UCSD-AML1 (cell line): Measurements from ENCODE around the gene ACER1.
"Not testable (repeated sequence)": the region's sequence is repeated elsewhere in the genome, so short reads cannot be mapped to it uniquely, and the experiment has no call there.

Experiments used
- DNase-seq: peaks from one replicate; lab custom pipeline; 2025; ENCODE audit not compliant: unreplicated experiment; lab: John Stamatoyannopoulos, UW

ACER1 gene

DNA sequence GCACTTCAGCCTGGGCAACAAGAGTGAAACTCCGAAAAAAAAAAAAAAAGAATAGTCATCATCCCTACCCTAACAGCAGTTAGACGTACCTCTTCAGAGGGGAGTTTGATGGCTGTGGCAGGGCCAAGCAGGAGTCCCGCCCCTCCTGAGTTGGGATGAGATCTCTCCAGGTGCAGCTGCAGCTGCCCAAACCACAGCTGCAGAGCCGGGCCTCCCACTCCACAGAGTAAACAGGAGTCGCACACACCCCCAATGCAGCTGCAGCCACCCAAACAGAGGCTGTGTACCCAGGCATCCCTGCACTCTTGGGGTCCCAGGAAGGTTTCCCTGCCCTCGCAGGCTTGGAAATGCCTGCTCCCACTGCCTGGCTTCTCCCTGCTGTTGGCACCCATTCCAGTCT, 36.2 kb downstream of the ACER1 start:
- DNase-seq: no peak

GRCh38 chr19:6292006-6292405, 41.4 kb downstream of the ACER1 start:
- DNase-seq: no peak

GRCh38 chr19:6288737-6289136, 44.7 kb downstream of the ACER1 start:
- DNase-seq: no peak

DNA sequence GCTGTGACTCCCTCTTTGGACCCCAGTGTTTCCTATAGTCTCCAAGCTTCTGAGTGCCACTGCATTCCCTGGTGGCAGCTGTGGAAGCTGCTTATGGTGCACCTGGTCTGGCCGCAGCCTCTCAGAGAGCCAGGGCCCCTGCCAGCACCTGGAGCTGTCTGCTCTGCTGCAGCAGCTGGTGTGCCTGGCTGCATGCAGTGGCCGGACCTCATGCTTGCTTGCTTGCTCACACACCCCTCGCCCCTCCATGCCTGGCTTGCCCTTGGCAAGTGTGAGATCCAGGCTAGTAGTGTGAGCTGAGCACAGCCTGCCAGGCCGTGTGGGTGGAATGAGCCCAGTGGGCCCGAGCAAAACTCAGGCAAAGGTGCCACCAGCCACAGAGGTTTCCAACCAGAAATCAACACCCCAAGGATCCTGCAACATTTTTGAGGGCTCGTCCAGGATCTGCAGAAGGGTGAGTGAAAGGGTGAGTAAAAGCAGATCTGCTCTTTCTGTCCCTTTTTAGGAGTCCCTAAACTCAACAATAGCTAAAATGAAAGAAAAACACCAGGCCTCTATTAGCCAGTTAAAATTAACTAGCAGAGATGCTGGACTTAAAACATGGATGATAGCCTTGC, 46.0 kb downstream of the ACER1 start:
- DNase-seq: no peak

DNA sequence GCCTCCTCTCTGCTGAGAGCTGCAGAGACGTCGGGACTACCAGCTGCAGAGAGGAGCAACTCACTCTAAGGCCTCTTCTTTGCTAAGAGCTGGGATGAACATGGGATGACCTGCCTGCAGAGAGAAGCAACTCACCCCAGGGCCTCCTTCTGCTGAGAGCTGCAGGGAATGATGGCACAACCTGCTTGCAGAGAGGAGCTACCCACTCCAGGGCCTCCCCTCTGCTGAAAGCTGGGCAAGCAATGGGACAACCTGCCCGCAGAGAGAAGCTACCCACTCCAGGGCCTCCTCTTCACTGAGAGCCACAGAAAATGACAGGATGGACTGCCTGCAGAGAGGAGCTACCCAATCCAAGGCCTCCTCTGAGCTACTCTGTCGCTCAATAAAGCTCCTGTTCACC, 46.7 kb downstream of the ACER1 start:
- no peak for DNase-seq

DNA sequence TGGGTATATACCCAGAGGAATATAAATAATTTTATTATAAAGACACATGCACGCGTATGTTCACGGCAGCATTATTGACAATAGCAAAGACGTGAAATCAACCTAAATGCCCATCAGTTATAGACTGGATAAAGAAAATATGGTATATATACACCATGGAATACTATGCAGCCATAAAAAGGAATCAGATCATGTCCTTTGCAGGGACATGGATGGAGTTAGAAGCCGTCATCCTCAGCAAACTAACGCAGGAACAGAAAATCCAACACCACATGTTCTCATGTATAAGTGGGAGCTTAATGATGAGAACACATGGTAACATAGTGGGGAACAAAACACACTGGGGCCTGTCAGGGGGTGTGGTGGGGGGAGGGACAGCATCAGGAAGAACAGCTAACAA, 51.0 kb downstream of the ACER1 start:
- not testable (repeated sequence) for DNase-seq

GRCh38 chr19:6279931-6280591, 53.4 kb downstream of the ACER1 start, which contains the start of gene MLLT1:
TSS of gene MLLT1 (minus strand) at chr19:6279975. CDS start at chr19:6279784, 191 bp downstream.
- peak; percentile 98 for DNase-seq

DNA sequence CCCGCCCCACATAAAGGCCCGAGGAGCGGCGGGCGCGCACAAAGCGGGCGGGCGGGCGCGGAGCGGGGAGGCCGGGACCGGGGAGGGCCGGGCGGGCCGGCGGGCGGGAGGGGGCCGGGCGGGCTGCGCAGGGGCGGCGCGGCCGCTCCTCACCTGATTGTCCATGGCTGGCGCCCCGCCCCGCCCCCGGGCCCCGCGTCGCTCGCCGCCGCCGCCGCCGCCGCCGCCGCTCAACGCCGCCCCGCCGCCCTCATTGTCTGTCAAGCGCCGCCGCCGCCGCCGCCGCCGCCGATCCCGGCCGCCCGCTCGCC, 53.8 kb downstream of the ACER1 start:
- no peak for DNase-seq

DNA sequence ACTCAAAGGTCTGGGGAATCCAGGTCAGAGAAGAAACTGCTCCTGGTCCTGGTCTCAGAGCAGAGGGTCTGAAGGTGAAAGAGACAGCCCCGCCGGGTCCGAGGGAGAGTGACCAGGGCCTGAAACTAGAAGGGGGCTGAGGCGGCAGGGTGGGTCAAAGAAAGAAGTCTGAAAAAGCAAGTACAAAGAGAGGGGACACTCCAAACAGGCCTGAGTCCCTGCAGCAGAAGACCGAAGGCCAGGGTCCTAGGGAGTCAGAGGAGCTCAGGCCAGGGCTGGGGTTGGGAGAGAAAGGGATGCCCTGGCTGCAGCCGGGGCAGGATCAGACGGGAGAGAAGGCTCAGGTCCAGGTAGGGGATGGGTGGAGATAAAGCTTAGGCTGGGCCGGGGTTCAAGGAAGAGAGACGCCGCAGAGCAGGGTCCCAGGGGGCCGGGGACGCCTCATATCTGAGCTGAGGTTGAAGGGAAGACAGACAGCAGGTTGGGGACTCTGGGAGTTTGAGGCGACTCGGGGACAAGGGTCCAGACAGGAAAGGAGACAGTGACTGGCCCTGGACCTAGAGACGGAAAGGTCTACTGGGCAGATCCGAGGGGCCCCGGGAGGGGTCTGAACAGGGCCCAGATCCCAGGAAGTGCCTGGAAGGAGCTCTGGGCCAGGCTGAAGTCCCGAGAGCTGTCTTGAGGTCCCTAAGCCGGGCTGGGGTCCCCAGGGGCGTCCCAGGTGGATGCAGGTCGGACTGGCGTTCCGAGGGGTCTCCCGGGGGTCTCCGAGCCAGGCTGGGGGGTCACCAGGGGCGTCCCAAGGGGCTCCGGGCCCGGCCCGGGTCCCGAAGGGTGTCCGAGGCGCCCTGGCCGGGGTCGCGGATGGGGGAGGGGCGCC, 54.4 kb downstream of the ACER1 start:
- no peak for DNase-seq

DNA sequence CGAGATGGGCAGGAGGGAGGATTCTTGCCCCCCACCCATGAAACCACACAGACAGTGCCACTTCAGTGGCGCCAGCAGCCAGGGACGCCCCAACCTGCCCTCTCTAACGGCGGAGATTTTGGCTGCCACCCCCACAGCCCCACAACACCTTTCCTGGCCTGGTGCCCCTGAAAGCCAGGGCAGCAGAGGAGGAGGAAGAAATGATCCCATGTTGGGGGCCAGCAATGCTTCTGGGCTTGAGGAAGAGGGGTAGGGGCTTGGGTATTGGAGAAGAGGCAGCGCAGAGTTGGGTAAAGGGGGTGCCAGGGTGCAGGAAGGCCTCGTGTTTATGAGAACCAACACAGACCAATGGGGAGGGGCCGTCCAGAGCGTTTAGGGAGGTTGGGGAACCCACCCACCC, 55.4 kb downstream of the ACER1 start:
- no peak for DNase-seq

GRCh38 chr19:6276447-6276846, 57.0 kb downstream of the ACER1 start:
- no peak for DNase-seq

- DNase-seq: no peak
These were observed 58.2 kb downstream of the ACER1 start for GRCh38 chr19:6275170-6275744.

- DNase-seq: no peak
These were observed 58.7 kb downstream of the ACER1 start for GRCh38 chr19:6274756-6275155.

GRCh38 chr19:6273701-6274601, 59.5 kb downstream of the ACER1 start:
- peak; percentile 74 for DNase-seq

GRCh38 chr19:6272913-6273600, 60.4 kb downstream of the ACER1 start:
- DNase-seq: no peak

- no peak for DNase-seq
These were observed 61.0 kb downstream of the ACER1 start for GRCh38 chr19:6272411-6272791.

DNA sequence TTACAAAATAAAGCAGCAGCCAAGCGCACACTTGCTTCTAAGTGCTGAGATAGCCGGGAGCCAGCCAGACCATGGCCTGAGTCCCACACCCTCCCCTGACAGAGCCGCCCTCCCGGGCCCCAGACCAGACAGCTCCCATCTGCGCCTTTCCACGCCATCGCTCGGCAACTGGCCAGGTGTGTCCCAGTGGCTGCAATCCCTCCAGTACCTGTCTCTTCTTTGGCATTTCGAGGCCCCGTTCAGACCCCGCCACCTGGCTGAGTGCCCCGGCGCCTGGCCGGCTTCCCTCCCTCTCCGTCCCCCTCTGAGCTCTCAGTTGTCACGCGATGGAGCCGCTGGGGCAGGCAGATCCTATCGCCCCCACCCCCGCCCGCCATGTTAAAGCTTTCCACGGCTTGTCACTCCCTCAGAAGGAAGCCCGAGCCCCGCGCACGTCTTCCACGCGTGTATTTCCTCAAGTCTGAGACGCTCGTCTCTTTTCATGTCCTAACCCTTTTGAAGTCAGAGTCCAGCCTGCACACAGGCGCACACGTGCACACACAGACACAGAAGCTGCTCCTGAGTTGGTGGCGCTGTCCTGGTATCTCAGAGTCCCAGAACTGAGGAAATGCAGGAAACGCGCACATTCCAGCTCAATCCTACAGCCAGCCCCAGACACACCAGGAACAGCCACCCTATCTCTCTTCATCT, 61.5 kb downstream of the ACER1 start:
- no peak for DNase-seq

GRCh38 chr19:6271251-6271650, 62.2 kb downstream of the ACER1 start:
- DNase-seq: no peak

DNA sequence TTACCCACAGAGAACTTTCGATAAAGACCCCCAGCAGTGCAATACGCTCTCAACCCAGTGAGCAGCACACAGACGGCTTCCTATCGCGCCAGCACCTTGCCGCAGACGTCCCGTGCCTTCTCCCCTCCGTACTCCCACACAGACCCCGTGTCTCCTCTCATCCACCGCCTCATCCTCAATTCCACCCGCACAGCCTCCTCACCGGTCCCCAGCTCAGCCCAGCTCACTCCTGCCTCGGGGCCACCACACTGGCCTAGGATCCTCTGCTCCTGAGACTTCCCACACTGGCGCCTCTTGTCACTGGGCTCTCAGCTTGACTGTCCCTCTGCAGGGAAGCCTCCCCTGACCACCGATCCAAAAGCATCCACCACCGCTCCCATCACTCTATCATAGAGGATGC, 62.6 kb downstream of the ACER1 start:
- no peak for DNase-seq
